ENCODE measurements around the gene SPDEF.

DNA sequence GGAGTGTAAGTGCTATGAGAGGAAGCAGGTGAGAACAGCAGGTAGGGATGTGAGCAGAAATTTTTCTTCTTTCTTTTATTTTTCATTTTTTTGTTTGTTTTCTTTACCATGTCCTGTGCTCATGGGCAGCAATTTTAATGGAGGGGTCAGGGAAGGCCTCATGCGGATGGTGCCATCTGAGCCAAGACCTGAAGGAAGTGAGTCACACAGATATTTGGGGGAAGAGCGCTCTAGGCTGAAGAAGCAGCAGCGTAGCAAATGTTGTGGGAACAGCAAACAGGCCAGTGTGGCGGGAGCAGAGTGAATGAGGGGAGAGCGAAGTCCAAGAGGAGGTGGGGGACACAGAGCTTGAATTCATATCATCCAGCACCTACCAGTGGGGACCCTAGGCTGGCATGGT, 12.7 kb downstream of the SPDEF start:
- TF ChIP-seq, protein P1, sequence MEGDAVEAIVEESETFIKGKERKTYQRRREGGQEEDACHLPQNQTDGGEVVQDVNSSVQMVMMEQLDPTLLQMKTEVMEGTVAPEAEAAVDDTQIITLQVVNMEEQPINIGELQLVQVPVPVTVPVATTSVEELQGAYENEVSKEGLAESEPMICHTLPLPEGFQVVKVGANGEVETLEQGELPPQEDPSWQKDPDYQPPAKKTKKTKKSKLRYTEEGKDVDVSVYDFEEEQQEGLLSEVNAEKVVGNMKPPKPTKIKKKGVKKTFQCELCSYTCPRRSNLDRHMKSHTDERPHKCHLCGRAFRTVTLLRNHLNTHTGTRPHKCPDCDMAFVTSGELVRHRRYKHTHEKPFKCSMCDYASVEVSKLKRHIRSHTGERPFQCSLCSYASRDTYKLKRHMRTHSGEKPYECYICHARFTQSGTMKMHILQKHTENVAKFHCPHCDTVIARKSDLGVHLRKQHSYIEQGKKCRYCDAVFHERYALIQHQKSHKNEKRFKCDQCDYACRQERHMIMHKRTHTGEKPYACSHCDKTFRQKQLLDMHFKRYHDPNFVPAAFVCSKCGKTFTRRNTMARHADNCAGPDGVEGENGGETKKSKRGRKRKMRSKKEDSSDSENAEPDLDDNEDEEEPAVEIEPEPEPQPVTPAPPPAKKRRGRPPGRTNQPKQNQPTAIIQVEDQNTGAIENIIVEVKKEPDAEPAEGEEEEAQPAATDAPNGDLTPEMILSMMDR (IDR thresholded peaks at IDR 0.05): no peak
- no peak for TF ChIP-seq EZH2 (IDR thresholded peaks at IDR 0.05)
